ENCODE results near the gene TCEA3. TPM values are rescaled to one million over a fixed set of nuclear protein-coding genes. Genes with fewer than 3 reads are reported as not detected.

TCEA3 gene
- total RNA-seq, 3 donors from 2014 or later (not counting 1 experiment from before 2014, with no cell fraction given) = 0.75 to 1.5 (median 0.94) TPM

GRCh38 chr1:23385119-23385621 lies 39.4 kb downstream of the TCEA3 start:
- Histone ChIP-seq H3K27ac (ENCODE audit: low read length) (no peak overlapping the region), H3K9me3 (ENCODE audit: control insufficient read depth, insufficient read depth, low read length) (no peaks in the 10 kb centered on the region), H3K4me3 (ENCODE audit: low read length) (no peak overlapping the region), H3K36me3 (ENCODE audit: control insufficient read depth, insufficient read depth, low read length) (no peaks in the 10 kb centered on the region), H3K27me3 (ENCODE audit: control insufficient read depth, insufficient read depth, low read length) (no peaks in the 10 kb centered on the region), H3K4me1 (ENCODE audit: control insufficient read depth, insufficient read depth, low read length) (no peaks in the 10 kb centered on the region)
- 88% methylated on average over 14 of the region's 14 CpGs for WGBS (ENCODE audit: insufficient coverage)
- Mint-ChIP-seq H3K4me1 (no peaks in the 10 kb centered on the region), H3K36me3 (no peaks in the 10 kb centered on the region), H3K9me3 (no peaks in the 10 kb centered on the region), H3K4me3 (no peak overlapping the region), H3K27me3 (ENCODE audit: low read depth in 2 of 2) (peaks cover 0 to 3% of the 10 kb centered on the region in 2 donors), H3K27ac (no peak overlapping the region)
- no peak for DNase-seq
- intact Hi-C loops (cut with micrococcal nuclease) = no loop called here
- TF ChIP-seq CTCF (IDR thresholded peaks at IDR 0.05) = no peak
- no peak for ATAC-seq

GRCh38 chr1:23384312-23385058 lies 40.1 kb downstream of the TCEA3 start:
- Histone ChIP-seq H3K36me3 (ENCODE audit: control insufficient read depth, insufficient read depth, low read length) (no peaks in the 10 kb centered on the region), H3K27ac (ENCODE audit: low read length) (no peak overlapping the region), H3K4me1 (ENCODE audit: control insufficient read depth, insufficient read depth, low read length) (no peaks in the 10 kb centered on the region), H3K9me3 (ENCODE audit: control insufficient read depth, insufficient read depth, low read length) (no peaks in the 10 kb centered on the region), H3K27me3 (ENCODE audit: control insufficient read depth, insufficient read depth, low read length) (no peaks in the 10 kb centered on the region), H3K4me3 (ENCODE audit: low read length) (no peak overlapping the region)
- DNase-seq (no peak), ATAC-seq (no peak)
- H3K27me3 Mint-ChIP-seq (ENCODE audit: low read depth in 2 of 2) = peaks cover 0 to 3% of the 10 kb centered on the region in 2 donors
- WGBS (ENCODE audit: insufficient coverage) = 85% methylated on average over 11 of the region's 11 CpGs
- H3K36me3 Mint-ChIP-seq = no peaks in the 10 kb centered on the region
- no peak for TF ChIP-seq CTCF (IDR thresholded peaks at IDR 0.05)
- no peak overlapping the region for H3K27ac Mint-ChIP-seq
- no peaks in the 10 kb centered on the region for H3K9me3 Mint-ChIP-seq
- intact Hi-C loops (cut with micrococcal nuclease) = no loop called here
- no peaks in the 10 kb centered on the region for H3K4me1 Mint-ChIP-seq
- no peak overlapping the region for H3K4me3 Mint-ChIP-seq

GRCh38 chr1:23383577-23384311 lies 40.8 kb downstream of the TCEA3 start:
- intact Hi-C loops (cut with micrococcal nuclease) = no loop called here
- no peaks in the 10 kb centered on the region for H3K4me1 Mint-ChIP-seq

More at GRCh38 chr1:23383577-23384311, 40.8 kb downstream of the TCEA3 start:
- WGBS (ENCODE audit: insufficient coverage) = 86% methylated on average over 6 of the region's 8 CpGs
- DNase-seq = no peak
- no peak overlapping the region for H3K4me3 Mint-ChIP-seq
- no peaks in the 10 kb centered on the region for H3K4me1 ChIP-seq (ENCODE audit: control insufficient read depth, insufficient read depth, low read length)
- no peak overlapping the region for H3K4me3 ChIP-seq (ENCODE audit: low read length)
- ATAC-seq = no peak
- H3K9me3 ChIP-seq (ENCODE audit: control insufficient read depth, insufficient read depth, low read length) = no peaks in the 10 kb centered on the region
- no peak overlapping the region for H3K27ac ChIP-seq (ENCODE audit: low read length)
- H3K27me3 ChIP-seq (ENCODE audit: control insufficient read depth, insufficient read depth, low read length) = no peaks in the 10 kb centered on the region
- peaks cover 0 to 3% of the 10 kb centered on the region in 2 donors for H3K27me3 Mint-ChIP-seq (ENCODE audit: low read depth in 2 of 2)
- no peak overlapping the region for H3K27ac Mint-ChIP-seq
- H3K36me3 ChIP-seq (ENCODE audit: control insufficient read depth, insufficient read depth, low read length) = no peaks in the 10 kb centered on the region
- TF ChIP-seq CTCF (IDR thresholded peaks at IDR 0.05) = no peak
- no peaks in the 10 kb centered on the region for H3K9me3 Mint-ChIP-seq
- no peaks in the 10 kb centered on the region for H3K36me3 Mint-ChIP-seq
